H1 (cell line): ENCODE data around the gene NCSTN. TPM values are rescaled to one million over a fixed set of nuclear protein-coding genes. Genes with fewer than 3 reads are reported as not detected.

Source experiments
- CTCF ChIA-PET: fragments of 300-600 bp; sonication (Branson Sonifier 250); formaldehyde crosslinking; loops from one replicate; lab custom pipeline; 2021; ENCODE audit not compliant: partially characterized antibody; lab: Charles Lee
- POLR2A ChIA-PET: fragments of 300-600 bp; sonication (Branson Sonifier 250); formaldehyde crosslinking; loops from one replicate; lab custom pipeline; 2021; ENCODE audit warnings: inconsistent platforms; ENCODE audit not compliant: partially characterized antibody; lab: Charles Lee
- DNase-seq, 2 experiments: peaks; one replicate each; pipeline versions ENCODE4 v3.0.0 to v3.0.0-alpha.2; 2010 to 2022; ENCODE audit warnings: low spot score in 2 of 2, low read depth in 1 of 2, mixed read lengths in 1 of 2
- FAIRE-seq: peaks from 2 replicates; lab custom pipeline; 2011; peaks lifted over from hg19 to GRCh38; lab: Jason Lieb, UNC
- H2AFZ ChIP-seq: 2 replicates; pipeline ENCODE4 v1.8.1; 2012; ENCODE audit warnings: low read length, inconsistent platforms
- H2AK5ac ChIP-seq: 2 replicates; pipeline ENCODE4 v1.6.1; 2013; ENCODE audit warnings: low read depth, low read length
- H2BK120ac ChIP-seq: replicated peaks from 2 replicates; pipeline ENCODE3; 2013; ENCODE audit warnings: low read depth, low read length, inconsistent platforms
- H2BK12ac ChIP-seq: 2 replicates; pipeline ENCODE4 v1.6.1; 2013; ENCODE audit warnings: low read depth, low read length
- H2BK15ac ChIP-seq: 2 replicates; pipeline ENCODE4 v1.6.1; 2013; ENCODE audit warnings: low read length
- H2BK20ac ChIP-seq: 2 replicates; pipeline ENCODE4 v1.6.1; 2013; ENCODE audit warnings: low read length
- H2BK5ac ChIP-seq: 2 replicates; pipeline ENCODE4 v1.6.1; 2013; ENCODE audit warnings: low read depth, low read length
- H3K14ac ChIP-seq: 2 replicates; pipeline ENCODE4 v1.6.1; 2013; ENCODE audit warnings: inconsistent platforms; ENCODE audit not compliant: insufficient read length
- H3K18ac ChIP-seq: 2 replicates; pipeline ENCODE4 v1.6.1; 2013; ENCODE audit warnings: low read length; ENCODE audit errors: extremely low read depth
- H3K23ac ChIP-seq: 2 replicates; pipeline ENCODE4 v1.6.1; 2013; ENCODE audit warnings: inconsistent platforms; ENCODE audit not compliant: insufficient read length
- H3K23me2 ChIP-seq: 2 replicates; pipeline ENCODE4 v1.6.1; 2013; ENCODE audit warnings: low read depth, low read length
- H3K27ac ChIP-seq: 2 replicates; pipeline ENCODE4 v1.6.1; 2011; ENCODE audit warnings: low read depth, low read length, inconsistent platforms
- H3K27me3 ChIP-seq, 4 experiments: replicated peaks in 1 of 4; 1 replicate in 1 of 4; 2 replicates in 3 of 4; pipeline versions ENCODE4 v1.6.1 to v1.8.1; 2011 to 2013; ENCODE audit warnings: low read length in 3 of 4, mild to moderate bottlenecking in 3 of 4, inconsistent platforms in 2 of 4, mixed read lengths in 2 of 4, moderate library complexity in 1 of 4; ENCODE audit not compliant: control insufficient read depth in 3 of 4, insufficient read depth in 3 of 4; ENCODE audit errors: extremely low read depth in 1 of 4
- H3K36me3 ChIP-seq, 4 experiments: 2 replicates each; pipeline versions ENCODE4 v1.6.1 to v1.8.1; 2011 to 2013; ENCODE audit warnings: mild to moderate bottlenecking in 4 of 4, low read length in 3 of 4, moderate library complexity in 2 of 4, control low read depth in 1 of 4, inconsistent platforms in 1 of 4; ENCODE audit not compliant: insufficient read depth in 4 of 4, control insufficient read depth in 2 of 4
- H3K4ac ChIP-seq: replicated peaks from 2 replicates; pipeline ENCODE3; 2013; ENCODE audit warnings: low read length, low read depth, mixed read lengths, inconsistent platforms; ENCODE audit not compliant: insufficient read length
- H3K4me1 ChIP-seq, 4 experiments: replicated peaks in 1 of 4; 1 replicate in 1 of 4; 2 replicates in 3 of 4; pipeline versions ENCODE4 v1.6.1 to v1.8.1; 2011 to 2013; ENCODE audit warnings: low read length in 3 of 4, inconsistent platforms in 2 of 4, mixed read lengths in 1 of 4; ENCODE audit not compliant: insufficient read depth in 4 of 4, control insufficient read depth in 3 of 4
- H3K4me2 ChIP-seq, 2 experiments: 2 replicates each; pipeline versions ENCODE4 v1.6.1 to v1.8.1; 2011 to 2013; ENCODE audit warnings: low read depth in 2 of 2, low read length in 2 of 2, control low read depth in 1 of 2, inconsistent platforms in 1 of 2, mild to moderate bottlenecking in 1 of 2; ENCODE audit not compliant: insufficient read depth in 1 of 2
- H3K4me3 ChIP-seq, 4 experiments: fragments of 200-600, 300-600 bp in 1 of 4; sonication (generic), shearing (Covaris generic), sonication (Bioruptor Twin) in 1 of 4; 2 replicates each; pipeline versions ENCODE4 v1.5.1 to v1.8.1; 2011 to 2016; ENCODE audit warnings: low read length in 4 of 4, low read depth in 3 of 4, control low read depth in 2 of 4, inconsistent platforms in 2 of 4, mild to moderate bottlenecking in 2 of 4, mixed read lengths in 1 of 4, moderate library complexity in 1 of 4; ENCODE audit not compliant: insufficient read depth in 2 of 4; ENCODE audit errors: extremely low read depth in 1 of 4
- H3K56ac ChIP-seq: replicated peaks from 2 replicates; pipeline ENCODE3; 2013; ENCODE audit warnings: low read depth, mild to moderate bottlenecking, mixed read lengths, low read length, inconsistent platforms; ENCODE audit not compliant: insufficient read length
- H3K79me1 ChIP-seq: 2 replicates; pipeline ENCODE4 v1.6.1; 2013; ENCODE audit warnings: low read depth, low read length, control low read depth
- H3K79me2 ChIP-seq, 2 experiments: 2 replicates each; pipeline versions ENCODE4 v1.6.1 to v1.8.1; 2012 to 2013; ENCODE audit warnings: low read length in 2 of 2, mild to moderate bottlenecking in 2 of 2, inconsistent platforms in 1 of 2; ENCODE audit not compliant: insufficient read depth in 2 of 2, control insufficient read depth in 1 of 2
- H3K9ac ChIP-seq, 4 experiments: replicated peaks in 1 of 4; 1 replicate in 1 of 4; 2 replicates in 3 of 4; pipeline versions ENCODE4 v1.6.1 to v1.8.1; 2011 to 2013; ENCODE audit warnings: low read depth in 3 of 4, low read length in 3 of 4, control low read depth in 2 of 4, mild to moderate bottlenecking in 2 of 4, moderate library complexity in 2 of 4, inconsistent platforms in 1 of 4; ENCODE audit errors: extremely low read depth in 1 of 4
- H3K9me3 ChIP-seq, 2 experiments: 2 replicates each; pipeline versions ENCODE4 v1.6.1 to v1.8.1; 2012 to 2013; ENCODE audit warnings: mild to moderate bottlenecking in 2 of 2, moderate library complexity in 2 of 2, control low read depth in 1 of 2, inconsistent platforms in 1 of 2, low read depth in 1 of 2, low read length in 1 of 2, mixed read lengths in 1 of 2; ENCODE audit not compliant: insufficient read depth in 2 of 2
- H4K20me1 ChIP-seq, 2 experiments: replicated peaks in 1 of 2; 2 replicates each; pipeline versions ENCODE3 to v1.8.1; 2011 to 2013; ENCODE audit warnings: inconsistent platforms in 2 of 2, low read length in 2 of 2, mild to moderate bottlenecking in 1 of 2; ENCODE audit not compliant: insufficient read depth in 2 of 2, control insufficient read depth in 1 of 2
- H4K5ac ChIP-seq: 2 replicates; pipeline ENCODE4 v1.6.1; 2013; ENCODE audit warnings: low read length, low read depth, mixed read lengths, inconsistent platforms; ENCODE audit not compliant: insufficient read length
- H4K8ac ChIP-seq: 2 replicates; pipeline ENCODE4 v1.8.0; 2013; ENCODE audit warnings: mild to moderate bottlenecking, moderate library complexity, low read length, inconsistent platforms; ENCODE audit not compliant: insufficient read depth; ENCODE audit errors: extremely low read depth
- H4K91ac ChIP-seq: replicated peaks from 2 replicates; pipeline ENCODE3; 2013; ENCODE audit warnings: low read length, mixed read lengths, inconsistent platforms; ENCODE audit not compliant: insufficient read length
- ASH2L ChIP-seq: fragments of 200-600, 300-600 bp; sonication (generic); IDR thresholded peaks from one replicate; pipeline ENCODE4 v1.7.1; 2017; ENCODE audit warnings: low read length
- ATF2 ChIP-seq: IDR thresholded peaks from 2 replicates; pipeline ENCODE4 v1.6.1; 2012; ENCODE audit warnings: low read length, inconsistent platforms
- EP300 ChIP-seq, 2 experiments: IDR thresholded peaks; 1 replicate in 1 of 2; 2 replicates in 1 of 2; pipeline ENCODE4 v1.6.1; 2011 to 2012; ENCODE audit warnings: low read depth in 2 of 2, low read length in 2 of 2, mild to moderate bottlenecking in 2 of 2, borderline replicate concordance in 1 of 2, inconsistent platforms in 1 of 2, moderate library complexity in 1 of 2
- NRF1 ChIP-seq: IDR thresholded peaks from 2 replicates; pipeline ENCODE4 v1.6.1; 2011; ENCODE audit warnings: mild to moderate bottlenecking, low read depth, low read length, improper control_type of control experiment
- RBBP5 ChIP-seq: IDR thresholded peaks from 2 replicates; pipeline ENCODE4 v1.7.1; 2012; ENCODE audit warnings: low read depth, mild to moderate bottlenecking, inconsistent platforms, low read length, moderate library complexity, borderline replicate concordance
- RXRA ChIP-seq: IDR thresholded peaks from 2 replicates; pipeline ENCODE4 v1.6.1; 2011; ENCODE audit warnings: low read depth, mild to moderate bottlenecking, low read length, moderate library complexity; ENCODE audit not compliant: insufficient read depth
- SIX5 ChIP-seq: IDR thresholded peaks from 2 replicates; pipeline ENCODE4 v1.6.1; 2011; ENCODE audit warnings: mild to moderate bottlenecking, low read depth, low read length
- SP2 ChIP-seq: IDR thresholded peaks from 2 replicates; pipeline ENCODE4 v1.6.1; 2012; ENCODE audit warnings: mild to moderate bottlenecking, low read length, inconsistent platforms
- TAF1 ChIP-seq: IDR thresholded peaks from 2 replicates; pipeline ENCODE4 v1.6.1; 2011; ENCODE audit warnings: mild to moderate bottlenecking, low read depth, low read length
- TEAD4 ChIP-seq: IDR thresholded peaks from 2 replicates; pipeline ENCODE4 v1.6.1; 2012; ENCODE audit warnings: low read depth, low read length, inconsistent platforms, mixed read lengths
- WGBS, 2 experiments: shearing (Covaris generic) in 1 of 2; methylation state at CpG; one replicate each; pipeline versions ENCODE4 v1.1.6 to v1.1.7; 2013 to 2015; ENCODE audit warnings: low lambda C conversion rate in 2 of 2, mixed read lengths in 2 of 2, inconsistent platforms in 1 of 2, low coverage in 1 of 2, missing lambda C conversion rate in 1 of 2; ENCODE audit not compliant: insufficient replicate concordance in 2 of 2, insufficient coverage in 1 of 2, insufficient read length in 1 of 2; ENCODE audit errors: extremely low coverage in 1 of 2, missing lambda C conversion rate in 1 of 2; 5-methylcytosine and 5-hydroxymethylcytosine counted together
- polyA plus RNA-seq, 7 experiments: library from polyadenylated mRNA; depleted of rRNA in 3 of 7; stranded (reverse) in 5 of 7; unstranded in 2 of 7; fragments of >200 nt in 5 of 7; fragments of 200-250 nt in 2 of 7; gene quantifications; 1 replicate in 5 of 7; 2 replicates in 1 of 7; 4 replicates in 1 of 7; pipeline versions ENCODE4 v1.2.1 to v1.2.3, GENCODE V29; 2011 to 2013; ENCODE audit warnings: missing spikeins in 2 of 7, mixed read lengths in 2 of 7
- total RNA-seq: library from RNA; stranded (reverse); fragmentation: NEBNext Ultra II Directional; extraction: Animal tissue kit (Norgen Biotek cat#: 25700); gene quantifications from 2 replicates; pipeline ENCODE4 v1.2.1, GENCODE V29; 2021
- TF ChIP-seq, protein P1 (sequence below): IDR thresholded peaks from 2 replicates; pipeline ENCODE4 v1.6.1; 2012; ENCODE audit warnings: inconsistent platforms

NCSTN gene
- total and polyA plus RNA-seq, 2 of the 8 experiments (the other 6 are each of a cell fraction or from before 2014, with no cell fraction given): 64.7 to 125 TPM

GRCh38 chr1:160352555-160352954 is 9.4 kb downstream of the NCSTN start:
- ChIA-PET POLR2A (interaction anchor here (2.0 to 17.2 kb wide), 5 partner anchors 9 to 64 kb away, joined by 5 to 244 read pairs (median 12); partner anchors contain the start of genes COPA, NCSTN and NHLH1), CTCF (interaction anchor here (0.5 to 26.0 kb wide), 15 partner anchors 11 to 260 kb away, joined by 3 to 683 read pairs (median 10); partner anchors contain the start of gene NHLH1)
- no peaks in the 10 kb centered on the region for H3K4me1 ChIP-seq
- no peak overlapping the region for H2BK5ac ChIP-seq
- H3K23ac ChIP-seq: no peak overlapping the region
- no peaks in the 10 kb centered on the region for H3K27me3 ChIP-seq
- H3K79me1 ChIP-seq: no peaks in the 10 kb centered on the region
- H3K56ac ChIP-seq: no peak overlapping the region
- no peak overlapping the region for H2BK12ac ChIP-seq
- no peaks in the 10 kb centered on the region for H3K79me2 ChIP-seq
- no peaks in the 10 kb centered on the region for H3K9me3 ChIP-seq
- no peak overlapping the region for H2BK120ac ChIP-seq
- H2BK15ac ChIP-seq: no peak overlapping the region
- FAIRE-seq (no peak), DNase-seq (no peak)
- H3K36me3 ChIP-seq: peaks cover 34 to 83% (median 66%) of the 10 kb centered on the region in 4 experiments
- TF ChIP-seq RBBP5 (no peak), RXRA (no peak), SIX5 (no peak), TEAD4 (no peak), TAF1 (no peak), ATF2 (no peak), SP2 (no peak), ASH2L (no peak), NRF1 (no peak), EP300 (IDR thresholded peaks at IDR 0.05; ENCODE audit: borderline replicate concordance in 1 of 2, low read depth in 2 of 2, low read length in 2 of 2) (no peak)
- TF ChIP-seq, protein P1, sequence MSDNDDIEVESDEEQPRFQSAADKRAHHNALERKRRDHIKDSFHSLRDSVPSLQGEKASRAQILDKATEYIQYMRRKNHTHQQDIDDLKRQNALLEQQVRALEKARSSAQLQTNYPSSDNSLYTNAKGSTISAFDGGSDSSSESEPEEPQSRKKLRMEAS: no peak
- no peak overlapping the region for H3K4ac ChIP-seq
- H2BK20ac ChIP-seq: no peak overlapping the region
- no peak overlapping the region for H3K4me2 ChIP-seq
- H3K9ac ChIP-seq: no peak overlapping the region
- H4K91ac ChIP-seq: no peak overlapping the region
- H3K4me3 ChIP-seq: no peak overlapping the region
- no peak overlapping the region for H3K18ac ChIP-seq
- 85% methylated on average over 8 of the region's 8 CpGs; no CpG with 5 or more reads in 1 of the 2 experiments for WGBS, 2 experiments
- H2AFZ ChIP-seq: no peak overlapping the region
- H3K27ac ChIP-seq: no peak overlapping the region
- no peak overlapping the region for H3K14ac ChIP-seq
- no peaks in the 10 kb centered on the region for H3K23me2 ChIP-seq
- H4K8ac ChIP-seq: no peak overlapping the region
- H4K20me1 ChIP-seq: peaks cover 0 to 5% of the 10 kb centered on the region in 2 experiments
- no peak overlapping the region for H4K5ac ChIP-seq
- H2AK5ac ChIP-seq: no peak overlapping the region
